ENCODE results near the gene ANKRD31.

ANKRD31 gene

GRCh38 chr5:75028090-75028489, 208.6 kb downstream of the ANKRD31 start:
- DNase-seq, result no peak

- DNase-seq, result peak; percentile 20
These were observed 213.1 kb downstream of the ANKRD31 start for GRCh38 chr5:75023368-75024159.

GRCh38 chr5:75021800-75022199, 214.9 kb downstream of the ANKRD31 start:
- no peak for DNase-seq

GRCh38 chr5:75021219-75021618, 215.5 kb downstream of the ANKRD31 start:
- no peak for DNase-seq

GRCh38 chr5:75020016-75020656, 216.5 kb downstream of the ANKRD31 start:
- DNase-seq, result no peak

- no peak for DNase-seq
These were observed 217.7 kb downstream of the ANKRD31 start for GRCh38 chr5:75018805-75019587.
